SK-N-SH (cell line): Measurements from ENCODE around the gene DBX1. TPM values are rescaled to one million over a fixed set of nuclear protein-coding genes. Genes with fewer than 3 reads are reported as not detected.

ENCODE experiments used
- CTCF ChIA-PET: fragments of 300-600, 350-600 bp; formaldehyde crosslinking; extraction: SDS; loops from one replicate; lab custom pipeline; 2021; lab: Yijun Ruan, JAX
- POLR2A ChIA-PET: fragments of 350-600 bp; sonication (Branson Sonifier 250); formaldehyde crosslinking; extraction: SDS; loops from one replicate; lab custom pipeline; 2020; ENCODE audit warnings: antibody characterized with exemption, inconsistent platforms; lab: Yijun Ruan, JAX
- DNase-seq: peaks from one replicate; pipeline ENCODE4 v3.0.0; 2012
- H2AFZ ChIP-seq: fragments of 200-600 bp; sonication (generic); 2 replicates; pipeline ENCODE4 v1.8.1; 2016; ENCODE audit warnings: antibody characterized with exemption, mild to moderate bottlenecking, low read depth
- H3F3A ChIP-seq: fragments of 200-600 bp; sonication (generic); replicated peaks from 2 replicates; pipeline ENCODE3; 2016; ENCODE audit warnings: antibody characterized with exemption, mild to moderate bottlenecking; ENCODE audit not compliant: insufficient read depth
- H3K27ac ChIP-seq, 2 experiments: fragments of 200-500 bp in 1 of 2; fragments of 200-600 bp in 1 of 2; sonication (Bioruptor generic) in 1 of 2; sonication (generic), shearing (Covaris generic) in 1 of 2; 2 replicates each; pipeline versions ENCODE4 v1.5.1 to v1.6.1; 2014 to 2016; ENCODE audit warnings: low read depth in 2 of 2, inconsistent platforms in 1 of 2, low read length in 1 of 2, mild to moderate bottlenecking in 1 of 2, mixed read lengths in 1 of 2
- H3K27me3 ChIP-seq: fragments of 200-600 bp; sonication (generic), shearing (Covaris generic); 2 replicates; pipeline ENCODE4 v1.6.1; 2016; ENCODE audit warnings: mixed run types; ENCODE audit not compliant: insufficient read depth
- H3K36me3 ChIP-seq, 2 experiments: fragments of 200-500 bp in 1 of 2; fragments of 200-600 bp in 1 of 2; sonication (Bioruptor generic) in 1 of 2; sonication (generic) in 1 of 2; replicated peaks in 1 of 2; 2 replicates each; pipeline versions ENCODE3 to v1.5.1; 2014 to 2016; ENCODE audit warnings: low read length in 1 of 2, mild to moderate bottlenecking in 1 of 2; ENCODE audit not compliant: insufficient read depth in 2 of 2, control insufficient read depth in 1 of 2
- H3K4me1 ChIP-seq, 2 experiments: fragments of 200-500 bp in 1 of 2; fragments of 200-600 bp in 1 of 2; sonication (Bioruptor generic) in 1 of 2; sonication (generic), shearing (Covaris generic) in 1 of 2; 2 replicates each; pipeline versions ENCODE4 v1.5.1 to v1.6.1; 2014 to 2016; ENCODE audit warnings: low read depth in 1 of 2, low read length in 1 of 2, mixed run types in 1 of 2; ENCODE audit not compliant: insufficient read depth in 2 of 2, control insufficient read depth in 1 of 2
- H3K4me2 ChIP-seq: fragments of 200-600 bp; sonication (generic), shearing (Covaris generic); 2 replicates; pipeline ENCODE4 v1.6.1; 2017; ENCODE audit warnings: mixed run types
- H3K4me3 ChIP-seq, 2 experiments: fragments of 200-500 bp in 1 of 2; fragments of 200-600 bp in 1 of 2; sonication (Bioruptor generic) in 1 of 2; sonication (generic), shearing (Covaris generic) in 1 of 2; 2 replicates each; pipeline versions ENCODE4 v1.5.1 to v1.8.1; 2014 to 2016; ENCODE audit warnings: low read depth in 2 of 2, inconsistent platforms in 1 of 2, low read length in 1 of 2, mild to moderate bottlenecking in 1 of 2, mixed read lengths in 1 of 2, moderate library complexity in 1 of 2
- H3K79me2 ChIP-seq: fragments of 200-600 bp; sonication (generic); 2 replicates; pipeline ENCODE4 v1.8.1; 2017; ENCODE audit warnings: mild to moderate bottlenecking; ENCODE audit not compliant: insufficient read depth
- H3K9ac ChIP-seq: fragments of 200-600 bp; sonication (generic); 2 replicates; pipeline ENCODE4 v1.6.1; 2017; ENCODE audit warnings: mixed run types
- H3K9me2 ChIP-seq: fragments of 200-600 bp; sonication (generic); 2 replicates; pipeline ENCODE4 v1.6.1; 2017; ENCODE audit warnings: mixed run types
- H3K9me3 ChIP-seq: fragments of 200-600 bp; sonication (generic); 2 replicates; pipeline ENCODE4 v1.6.1; 2017; ENCODE audit warnings: mixed run types, mild to moderate bottlenecking, moderate library complexity
- H4K20me1 ChIP-seq: fragments of 200-600 bp; sonication (generic); 2 replicates; pipeline ENCODE4 v1.6.1; 2017; ENCODE audit warnings: mild to moderate bottlenecking, mixed run types; ENCODE audit not compliant: insufficient read depth
- CHD2 ChIP-seq: fragments of 150-350 bp; IDR thresholded peaks from 2 replicates; pipeline ENCODE4 v1.6.1; 2018; ENCODE audit warnings: low read length; ENCODE audit not compliant: partially characterized antibody
- CTCF ChIP-seq: fragments of 200-600 bp; sonication (generic); IDR thresholded peaks from 2 replicates; pipeline ENCODE4 v1.6.1; 2017; ENCODE audit warnings: antibody characterized with exemption, mild to moderate bottlenecking, moderate library complexity
- FOSL2 ChIP-seq: IDR thresholded peaks from 2 replicates; pipeline ENCODE4 v1.4.0; 2012; ENCODE audit warnings: low read depth, mild to moderate bottlenecking, moderate library complexity, borderline replicate concordance
- FOXM1 ChIP-seq: IDR thresholded peaks from 2 replicates; pipeline ENCODE4 v1.4.0; 2012; ENCODE audit warnings: low read depth, mild to moderate bottlenecking
- GABPA ChIP-seq: IDR thresholded peaks from 2 replicates; pipeline ENCODE4 v1.4.0; 2012; ENCODE audit warnings: low read depth, mild to moderate bottlenecking
- JUND ChIP-seq: IDR thresholded peaks from 2 replicates; pipeline ENCODE4 v1.4.0; 2012
- MAX ChIP-seq: IDR thresholded peaks from 2 replicates; pipeline ENCODE4 v1.4.0; 2012; ENCODE audit warnings: low read depth
- MEF2A ChIP-seq: IDR thresholded peaks from 2 replicates; pipeline ENCODE4 v1.4.0; 2012; ENCODE audit warnings: low read depth, borderline replicate concordance
- NFIC ChIP-seq: IDR thresholded peaks from 2 replicates; pipeline ENCODE4 v1.4.0; 2012; ENCODE audit warnings: borderline replicate concordance
- RCOR1 ChIP-seq: fragments of 150-350 bp; IDR thresholded peaks from 2 replicates; pipeline ENCODE4 v1.6.1; 2017; ENCODE audit warnings: antibody characterized with exemption, low read length
- REST ChIP-seq: IDR thresholded peaks from 2 replicates; pipeline ENCODE4 v1.6.1; 2012; ENCODE audit warnings: mild to moderate bottlenecking, low read depth, low read length, moderate library complexity
- RFX5 ChIP-seq: IDR thresholded peaks from 2 replicates; pipeline ENCODE4 v1.6.1; 2012; ENCODE audit warnings: mild to moderate bottlenecking, improper control_type of control experiment, low read length
- RXRA ChIP-seq: IDR thresholded peaks from 2 replicates; pipeline ENCODE4 v1.4.0; 2012; ENCODE audit warnings: low read depth, mild to moderate bottlenecking, borderline replicate concordance
- SIN3A ChIP-seq: IDR thresholded peaks from 2 replicates; pipeline ENCODE4 v1.6.1; 2012; ENCODE audit warnings: low read depth, mild to moderate bottlenecking, low read length, moderate library complexity, borderline replicate concordance
- SMC3 ChIP-seq: IDR thresholded peaks from 2 replicates; pipeline ENCODE4 v1.6.1; 2012; ENCODE audit warnings: low read depth, low read length, improper control_type of control experiment
- TCF12 ChIP-seq: IDR thresholded peaks from 2 replicates; pipeline ENCODE4 v1.4.0; 2012
- WGBS: methylation state at CpG from one replicate; pipeline ENCODE4 v1.1.6; 2017; ENCODE audit warnings: low lambda C conversion rate; 5-methylcytosine and 5-hydroxymethylcytosine counted together
- polyA plus RNA-seq, 3 experiments: library from polyadenylated mRNA; depleted of rRNA; stranded (reverse); fragments of >200 nt; gene quantifications; 2 replicates each; pipeline ENCODE4 v1.2.3, GENCODE V29; 2012

The DBX1 gene
- polyA plus RNA-seq, 1 of the 3 experiments (the other 2 are of a cell fraction) = not detected

- Histone ChIP-seq H2AFZ (no peak overlapping the region), H3K36me3 (peaks cover 0 to 4% of the 10 kb centered on the region in 2 experiments), H3K4me1 (no peaks in the 10 kb centered on the region), H3K27ac (peak overlapping the region in 1 of 2 experiments; percentile 54; a peak in 2 of 4 replicates), H3K79me2 (no peaks in the 10 kb centered on the region), H3K27me3 (no peaks in the 10 kb centered on the region), H3F3A (peaks cover 36% of the 10 kb centered on the region), H3K4me3 (no peak overlapping the region), H3K9me3 (no peaks in the 10 kb centered on the region), H3K4me2 (no peak overlapping the region), H4K20me1 (no peaks in the 10 kb centered on the region)
- ChIA-PET CTCF (interaction anchor here (0.8 to 8.6 kb wide), 14 partner anchors 10 to 228 kb away, joined by 3 to 302 read pairs (median 10); no protein-coding TSS in a partner anchor), POLR2A (no interaction called here)
- 94% methylated on average over 8 of the region's 8 CpGs for WGBS
- DNase-seq = no peak
- TF ChIP-seq MEF2A (no peak), RFX5 (no peak), RCOR1 (no peak), JUND (no peak), TCF12 (no peak), RXRA (no peak), NFIC (no peak), GABPA (no peak), SMC3 (no peak), REST (no peak), FOXM1 (no peak)
- TF ChIP-seq, all 33 proteins: peak for 0
- H3K9me2 ChIP-seq = no peaks in the 10 kb centered on the region
- no peak overlapping the region for H3K9ac ChIP-seq
These were observed 33.6 kb downstream of the DBX1 start for GRCh38 chr11:20126724-20127123.

- Histone ChIP-seq H4K20me1 (no peaks in the 10 kb centered on the region), H3K27ac (peak overlapping the region in 1 of 2 experiments; percentile 54; a peak in 2 of 4 replicates), H3K4me1 (no peaks in the 10 kb centered on the region)
- no peak for DNase-seq
- TF ChIP-seq NFIC (no peak), RCOR1 (no peak), REST (no peak), MAX (peak; percentile 36; the same call in 1 of the 2 replicates), GABPA (no peak), TCF12 (0 out of 2 replicates have a peak, but pooled peaks have one; percentile 27), CHD2 (no peak), FOSL2 (peak; percentile 68), SIN3A (no peak), JUND (peak; percentile 57), CTCF (no peak)
- TF ChIP-seq, all 33 proteins: peak for 4
- Histone ChIP-seq H3K9me2 (no peaks in the 10 kb centered on the region), H3K4me3 (no peak overlapping the region), H3K36me3 (peaks cover 6 to 12% of the 10 kb centered on the region in 2 experiments), H2AFZ (no peak overlapping the region), H3F3A (peaks cover 37% of the 10 kb centered on the region), H3K9ac (no peak overlapping the region), H3K79me2 (no peaks in the 10 kb centered on the region), H3K27me3 (no peaks in the 10 kb centered on the region), H3K9me3 (no peaks in the 10 kb centered on the region), H3K4me2 (no peak overlapping the region)
- CTCF ChIA-PET = interaction anchor here (0.9 to 8.6 kb wide), 5 partner anchors 19 to 229 kb away, joined by 3 to 302 read pairs (median 5); no protein-coding TSS in a partner anchor
- WGBS = 33% methylated on average over 6 of the region's 6 CpGs
- POLR2A ChIA-PET = no interaction called here
These were observed 34.3 kb downstream of the DBX1 start for GRCh38 chr11:20125927-20126326.
